ENCODE results near the gene SSR1.
"Not testable (repeated sequence)": the region's sequence is repeated elsewhere in the genome, so short reads cannot be mapped to it uniquely, and the experiment has no call there.

The SSR1 gene

GRCh38 chr6:7323074-7323473 lies 10.1 kb upstream of the SSR1 start:
- Histone ChIP-seq H3K27me3 (ENCODE audit: low read length) (peaks cover 5% of the 10 kb centered on the region; the same call in 1 of the 2 replicates), H3K9me2 (replicated peaks; ENCODE audit: insufficient read depth, low read length) (no peaks in the 10 kb centered on the region), H3F3A (ENCODE audit: insufficient read depth) (no peaks in the 10 kb centered on the region), H3K79me2 (ENCODE audit: insufficient read depth, low read length) (no peaks in the 10 kb centered on the region), H2AFZ (ENCODE audit: low read depth, low read length, severe bottlenecking) (no peak overlapping the region), H3K36me3 (ENCODE audit: low read length) (no peaks in the 10 kb centered on the region), H3K27ac (ENCODE audit: low read depth, low read length) (no peak overlapping the region), H4K20me1 (ENCODE audit: low read depth, low read length) (no peaks in the 10 kb centered on the region), H3K4me3 (ENCODE audit: insufficient read depth, low read length, poor library complexity, severe bottlenecking) (no peak overlapping the region), H3K9me3 (ENCODE audit: insufficient read depth, low read length) (no peaks in the 10 kb centered on the region), H3K4me2 (ENCODE audit: low read depth, low read length, poor library complexity, severe bottlenecking) (no peak overlapping the region), H3K9ac (ENCODE audit: low read length) (no peak overlapping the region)
- TF ChIP-seq CTCF (IDR thresholded peaks at IDR 0.05; ENCODE audit: insufficient read depth, low read length, poor library complexity, severe bottlenecking): no peak
- no peak for TF ChIP-seq EZH2phosphoT487 (conservative IDR thresholded peaks at IDR 0.05; ENCODE audit: low read length)

- H3K79me2 ChIP-seq (ENCODE audit: insufficient read depth, low read length); H3K36me3 ChIP-seq (ENCODE audit: low read length); H4K20me1 ChIP-seq (ENCODE audit: low read depth, low read length); H3K27ac ChIP-seq (ENCODE audit: low read depth, low read length); H3K4me3 ChIP-seq (ENCODE audit: insufficient read depth, low read length, poor library complexity, severe bottlenecking); H3K4me2 ChIP-seq (ENCODE audit: low read depth, low read length, poor library complexity, severe bottlenecking); H3K27me3 ChIP-seq (ENCODE audit: low read length); H3K9me2 ChIP-seq (replicated peaks; ENCODE audit: insufficient read depth, low read length); H3K9ac ChIP-seq (ENCODE audit: low read length); H3K9me3 ChIP-seq (ENCODE audit: insufficient read depth, low read length); H3F3A ChIP-seq (ENCODE audit: insufficient read depth); H2AFZ ChIP-seq (ENCODE audit: low read depth, low read length, severe bottlenecking): not testable (repeated sequence)
Measured at GRCh38 chr6:7321866-7322265, 8.9 kb upstream of the SSR1 start.

- H3K9me3 ChIP-seq (ENCODE audit: insufficient read depth, low read length); H3K9me2 ChIP-seq (replicated peaks; ENCODE audit: insufficient read depth, low read length); H2AFZ ChIP-seq (ENCODE audit: low read depth, low read length, severe bottlenecking); H3K79me2 ChIP-seq (ENCODE audit: insufficient read depth, low read length); H3K27me3 ChIP-seq (ENCODE audit: low read length); H4K20me1 ChIP-seq (ENCODE audit: low read depth, low read length); H3K9ac ChIP-seq (ENCODE audit: low read length); H3K27ac ChIP-seq (ENCODE audit: low read depth, low read length); H3K36me3 ChIP-seq (ENCODE audit: low read length); H3F3A ChIP-seq (ENCODE audit: insufficient read depth); H3K4me3 ChIP-seq (ENCODE audit: insufficient read depth, low read length, poor library complexity, severe bottlenecking); H3K4me2 ChIP-seq (ENCODE audit: low read depth, low read length, poor library complexity, severe bottlenecking): not testable (repeated sequence)
Measured at GRCh38 chr6:7319406-7319805, 6.4 kb upstream of the SSR1 start.

GRCh38 chr6:7317538-7317937 lies 4.5 kb upstream of the SSR1 start:
- Histone ChIP-seq H3K9me3 (ENCODE audit: insufficient read depth, low read length) (no peaks in the 10 kb centered on the region), H4K20me1 (ENCODE audit: low read depth, low read length) (no peaks in the 10 kb centered on the region), H3K79me2 (ENCODE audit: insufficient read depth, low read length) (peaks cover 4% of the 10 kb centered on the region), H3K36me3 (ENCODE audit: low read length) (no peaks in the 10 kb centered on the region), H3K27me3 (ENCODE audit: low read length) (no peaks in the 10 kb centered on the region), H3K4me2 (ENCODE audit: low read depth, low read length, poor library complexity, severe bottlenecking) (no peak overlapping the region), H3K4me3 (ENCODE audit: insufficient read depth, low read length, poor library complexity, severe bottlenecking) (no peak overlapping the region), H3K9me2 (replicated peaks; ENCODE audit: insufficient read depth, low read length) (no peaks in the 10 kb centered on the region), H2AFZ (ENCODE audit: low read depth, low read length, severe bottlenecking) (no peak overlapping the region), H3K27ac (ENCODE audit: low read depth, low read length) (no peak overlapping the region), H3F3A (ENCODE audit: insufficient read depth) (peaks cover 14% of the 10 kb centered on the region; the same call in 1 of the 2 replicates), H3K9ac (ENCODE audit: low read length) (no peak overlapping the region)
- TF ChIP-seq CTCF (IDR thresholded peaks at IDR 0.05; ENCODE audit: insufficient read depth, low read length, poor library complexity, severe bottlenecking) (no peak), EZH2phosphoT487 (conservative IDR thresholded peaks at IDR 0.05; ENCODE audit: low read length) (no peak)

Data from SU-DHL-6 (cell line).